Neuron (in vitro differentiated cells): Measurements from ENCODE around the gene CLSTN3.

Experiments used
- H2AFZ ChIP-seq: one replicate; pipeline ENCODE4 v1.6.1; 2013; ENCODE audit warnings: low read depth, mild to moderate bottlenecking, inconsistent platforms, low read length, moderate library complexity
- H3K27me3 ChIP-seq: one replicate; pipeline ENCODE4 v1.6.1; 2013; ENCODE audit warnings: low read length; ENCODE audit not compliant: insufficient read depth
- H3K36me3 ChIP-seq: one replicate; pipeline ENCODE4 v1.6.1; 2013; ENCODE audit warnings: low read length; ENCODE audit not compliant: insufficient read depth
- H3K4me1 ChIP-seq: one replicate; pipeline ENCODE4 v1.6.1; 2013; ENCODE audit warnings: low read length; ENCODE audit not compliant: insufficient read depth
- H3K4me3 ChIP-seq: 2 replicates; pipeline ENCODE4 v1.5.1; 2013; ENCODE audit warnings: mild to moderate bottlenecking, low read length, moderate library complexity
- H3K9me3 ChIP-seq: one replicate; pipeline ENCODE4 v1.6.1; 2013; ENCODE audit warnings: low read length

Gene CLSTN3

GRCh38 chr12:7129872-7130691, at the start of gene CLSTN3:
CLSTN3 (plus strand) TSS chr12:7130371; CDS start chr12:7130649, 278 bp downstream.
- Histone ChIP-seq H3K36me3 (peaks cover 19% of the 10 kb centered on the region), H3K27me3 (no peaks in the 10 kb centered on the region), H2AFZ (peak within 1 kb of the TSS; percentile 84), H3K4me3 (peak within 1 kb of the TSS; percentile 84), H3K4me1 (peaks cover 24% of the 10 kb centered on the region), H3K9me3 (no peaks in the 10 kb centered on the region)

- Histone ChIP-seq H3K4me1 (no peaks in the 10 kb centered on the region), H3K27me3 (no peaks in the 10 kb centered on the region), H3K9me3 (no peaks in the 10 kb centered on the region), H3K4me3 (no peak overlapping the region), H3K36me3 (no peaks in the 10 kb centered on the region), H2AFZ (no peak overlapping the region)
Measured at GRCh38 chr12:7081037-7081436, 49.1 kb upstream of the CLSTN3 start.

GRCh38 chr12:7083125-7083524, 47.0 kb upstream of the CLSTN3 start:
- H3K4me3 ChIP-seq = no peak overlapping the region
- no peaks in the 10 kb centered on the region for H3K36me3 ChIP-seq
- no peak overlapping the region for H2AFZ ChIP-seq
- no peaks in the 10 kb centered on the region for H3K4me1 ChIP-seq
- no peaks in the 10 kb centered on the region for H3K27me3 ChIP-seq
- no peaks in the 10 kb centered on the region for H3K9me3 ChIP-seq

GRCh38 chr12:7089196-7089871, 40.8 kb upstream of the CLSTN3 start:
- Histone ChIP-seq H3K4me3 (no peak overlapping the region), H3K9me3 (no peaks in the 10 kb centered on the region), H3K27me3 (no peaks in the 10 kb centered on the region), H3K4me1 (peaks cover 9% of the 10 kb centered on the region), H2AFZ (no peak overlapping the region), H3K36me3 (no peaks in the 10 kb centered on the region)

GRCh38 chr12:7090222-7090998, 39.8 kb upstream of the CLSTN3 start:
- Histone ChIP-seq H3K4me1 (peaks cover 9% of the 10 kb centered on the region), H3K36me3 (no peaks in the 10 kb centered on the region), H3K9me3 (no peaks in the 10 kb centered on the region), H2AFZ (no peak overlapping the region), H3K27me3 (no peaks in the 10 kb centered on the region), H3K4me3 (no peak overlapping the region)

- Histone ChIP-seq H3K4me1 (peaks cover 9% of the 10 kb centered on the region), H3K4me3 (no peak overlapping the region), H3K36me3 (no peaks in the 10 kb centered on the region), H2AFZ (no peak overlapping the region), H3K9me3 (no peaks in the 10 kb centered on the region), H3K27me3 (no peaks in the 10 kb centered on the region)
Measured at GRCh38 chr12:7091171-7091570, 39.0 kb upstream of the CLSTN3 start.

GRCh38 chr12:7091660-7092228, 38.4 kb upstream of the CLSTN3 start:
- Histone ChIP-seq H3K4me3 (no peak overlapping the region), H2AFZ (no peak overlapping the region), H3K27me3 (no peaks in the 10 kb centered on the region), H3K36me3 (no peaks in the 10 kb centered on the region), H3K4me1 (peaks cover 9% of the 10 kb centered on the region), H3K9me3 (no peaks in the 10 kb centered on the region)

- peaks cover 9% of the 10 kb centered on the region for H3K4me1 ChIP-seq
- H3K36me3 ChIP-seq = peaks cover under 1% of the 10 kb centered on the region
- H2AFZ ChIP-seq = no peak within 1 kb of the TSS
- H3K4me3 ChIP-seq = no peak within 1 kb of the TSS
- no peaks in the 10 kb centered on the region for H3K27me3 ChIP-seq
- no peaks in the 10 kb centered on the region for H3K9me3 ChIP-seq
Measured at GRCh38 chr12:7092229-7092985, 37.8 kb upstream of the CLSTN3 start, which contains the start of gene C1R. C1R (minus strand) TSS chr12:7092445; CDS start chr12:7092388, 57 bp downstream.

- no peak overlapping the region for H3K4me3 ChIP-seq
- H2AFZ ChIP-seq = no peak overlapping the region
- peaks cover 9% of the 10 kb centered on the region for H3K4me1 ChIP-seq
- no peaks in the 10 kb centered on the region for H3K27me3 ChIP-seq
- no peaks in the 10 kb centered on the region for H3K9me3 ChIP-seq
- H3K36me3 ChIP-seq = peaks cover 4% of the 10 kb centered on the region
Measured at GRCh38 chr12:7092986-7093460, 37.1 kb upstream of the CLSTN3 start.

- Histone ChIP-seq H3K27me3 (no peaks in the 10 kb centered on the region), H3K4me3 (no peak overlapping the region), H3K36me3 (peaks cover 4% of the 10 kb centered on the region), H3K4me1 (peaks cover 9% of the 10 kb centered on the region), H3K9me3 (no peaks in the 10 kb centered on the region), H2AFZ (no peak overlapping the region)
Measured at GRCh38 chr12:7093486-7093885, 36.7 kb upstream of the CLSTN3 start.

- H3K9me3 ChIP-seq = no peaks in the 10 kb centered on the region
- H2AFZ ChIP-seq = no peak overlapping the region
- H3K4me1 ChIP-seq = peaks cover 9% of the 10 kb centered on the region
- peaks cover 4% of the 10 kb centered on the region for H3K36me3 ChIP-seq
- no peaks in the 10 kb centered on the region for H3K27me3 ChIP-seq
- no peak overlapping the region for H3K4me3 ChIP-seq
Measured at GRCh38 chr12:7093892-7094291, 36.3 kb upstream of the CLSTN3 start.
